ENCODE measurements around the gene STX1B.

- TF ChIP-seq ZSCAN18 (CRISPR knock-in tag; IDR thresholded peaks at IDR 0.05) (no peak), RELA (CRISPR knock-in tag; IDR thresholded peaks at IDR 0.05; ENCODE audit: borderline replicate concordance) (no peak), IRF1 (CRISPR knock-in tag; IDR thresholded peaks at IDR 0.05) (no peak), TP53 (CRISPR knock-in tag; IDR thresholded peaks at IDR 0.05) (no peak)
These were observed 12.3 kb upstream of the STX1B start for GRCh38 chr16:31022544-31023251.

All from WTC11 (cell line).